SK-MEL-5 (cell line): ENCODE results near the gene ZDHHC11. TPM values are rescaled to one million over a fixed set of nuclear protein-coding genes. Genes with fewer than 3 reads are reported as not detected.
"Not testable (repeated sequence)": the region's sequence is repeated elsewhere in the genome, so short reads cannot be mapped to it uniquely, and the experiment has no call there.

ENCODE experiments used
- DNase-seq: peaks from one replicate; pipeline ENCODE4 v3.0.0-alpha.2; 2016; ENCODE audit warnings: low read depth, low spot score
- in situ Hi-C: cut with HindIII; loops from 2 replicates; pipeline ENCODE4 v1.10.0; 2016; ENCODE audit warnings: low sequenced_read_pairs, high pct_unique_total_duplicates, low pct_unique_long_range_greater_than_20kb
- total RNA-seq: library from RNA; depleted of rRNA; stranded (reverse); fragments of >200 nt; shearing (Covaris generic); gene quantifications from 2 replicates; pipeline ENCODE4 v1.2.3, GENCODE V29; 2014

ZDHHC11 gene
- total RNA-seq, 1 experiment from 2014 or later, result 15.7 TPM

DNA sequence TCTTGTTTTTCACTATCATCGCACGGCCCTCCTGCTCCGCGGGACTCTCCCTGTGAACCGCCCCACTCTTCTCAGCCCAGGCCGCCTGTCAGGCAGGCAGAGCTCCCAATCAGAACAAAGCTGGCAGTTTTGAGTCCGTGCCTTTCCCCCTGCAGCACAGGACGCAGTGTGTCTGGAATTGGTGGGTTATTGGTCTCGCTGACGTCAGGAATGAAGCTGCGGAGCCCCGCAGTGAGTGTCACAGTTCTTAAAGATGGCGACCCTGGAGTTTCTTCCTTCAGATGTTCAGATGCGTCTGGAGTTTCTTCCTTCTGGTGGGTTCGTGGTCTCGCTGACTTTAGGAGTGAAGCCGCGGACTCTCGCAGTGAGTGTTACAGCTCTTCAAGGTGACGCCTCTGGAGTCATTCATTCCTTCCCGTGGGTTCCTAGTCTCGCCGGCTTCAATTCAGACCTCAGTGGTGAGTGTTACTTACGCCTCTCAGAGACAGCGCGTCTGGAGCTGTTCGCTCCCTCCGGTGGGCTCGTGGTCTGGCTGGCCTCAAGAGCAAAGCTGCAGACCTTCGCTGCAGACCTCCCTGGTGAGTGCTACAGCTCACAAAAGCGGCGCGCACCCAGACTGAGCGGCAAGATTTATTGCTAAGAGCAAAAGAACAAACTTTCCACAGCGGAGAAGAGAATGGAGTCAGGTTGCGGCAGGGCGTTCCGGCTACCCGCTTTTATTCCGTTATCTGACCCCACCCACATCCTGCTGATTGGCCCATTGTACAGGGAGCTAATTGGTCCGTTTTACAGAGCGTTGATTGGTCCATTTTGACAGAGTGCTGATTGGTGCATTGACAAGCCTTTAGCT lies 73.7 kb downstream of the ZDHHC11 start:
- in situ Hi-C loops, result no loop called here

DNA sequence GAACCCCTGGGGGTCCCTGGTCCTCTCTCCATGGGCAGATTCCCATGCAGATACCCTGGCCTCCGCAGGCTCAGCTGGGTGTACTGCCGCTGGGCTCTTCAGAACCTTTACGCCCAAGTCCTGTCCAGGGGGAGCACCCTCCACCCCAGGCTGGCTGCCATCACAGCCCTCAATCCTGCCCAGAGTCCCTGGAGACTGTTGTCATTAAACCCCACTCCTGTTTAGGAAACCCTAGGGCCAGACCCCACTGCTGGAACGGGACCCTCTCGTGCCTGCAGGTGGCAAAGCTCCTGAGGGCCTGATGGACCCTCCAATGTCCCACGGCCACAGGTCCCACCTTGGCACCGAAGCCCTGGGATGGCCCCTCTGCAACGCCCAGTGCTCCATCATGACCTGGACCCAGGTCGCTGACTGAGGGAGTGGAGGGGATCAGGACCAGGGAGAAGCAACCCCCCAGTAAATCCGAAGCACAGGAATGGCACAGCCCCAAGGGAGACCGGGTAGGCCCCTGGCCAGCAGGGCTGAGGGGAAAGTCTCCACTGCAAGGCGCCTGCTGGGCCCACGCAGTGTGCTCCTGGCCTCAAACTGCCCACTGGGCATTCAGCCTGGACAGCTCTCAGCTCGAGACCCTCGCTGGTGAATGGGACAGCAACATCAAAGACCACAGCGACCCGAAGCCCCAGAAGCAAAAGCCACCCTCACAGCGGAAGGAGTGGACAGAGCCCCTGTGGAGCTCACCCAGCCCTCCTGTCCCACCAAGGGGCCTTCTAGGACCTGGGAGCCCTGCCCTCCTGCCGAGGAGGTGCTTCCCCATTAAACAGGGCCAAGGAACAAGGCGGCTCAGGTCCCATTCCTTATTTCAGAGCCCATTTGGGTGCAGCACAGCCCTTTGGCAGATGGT lies 74.6 kb downstream of the ZDHHC11 start:
- no peak for DNase-seq
- in situ Hi-C loops, result no loop called here

More for the DNA sequence above, 73.7 kb downstream of the ZDHHC11 start:
- DNase-seq, result no peak

DNA sequence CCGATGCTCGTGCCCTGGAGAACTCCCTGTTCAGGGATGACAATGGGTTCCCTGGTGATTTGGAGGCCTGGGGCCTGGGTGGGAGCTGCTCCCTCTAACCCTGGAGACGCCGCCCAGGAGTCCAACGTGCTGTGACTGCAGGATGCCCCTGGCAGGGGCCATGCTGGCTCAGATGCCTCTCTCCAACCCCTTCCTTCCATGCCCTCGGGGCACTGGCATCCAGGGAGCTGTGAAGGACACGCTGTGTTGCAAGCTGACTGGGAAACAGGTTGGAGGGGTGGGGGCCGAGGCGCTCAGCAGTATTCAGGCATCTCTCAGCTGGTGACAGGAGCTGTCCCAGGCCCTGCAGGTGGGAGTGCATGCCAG lies 75.2 kb downstream of the ZDHHC11 start:
- in situ Hi-C loops, DNase-seq: not testable (repeated sequence)

DNA sequence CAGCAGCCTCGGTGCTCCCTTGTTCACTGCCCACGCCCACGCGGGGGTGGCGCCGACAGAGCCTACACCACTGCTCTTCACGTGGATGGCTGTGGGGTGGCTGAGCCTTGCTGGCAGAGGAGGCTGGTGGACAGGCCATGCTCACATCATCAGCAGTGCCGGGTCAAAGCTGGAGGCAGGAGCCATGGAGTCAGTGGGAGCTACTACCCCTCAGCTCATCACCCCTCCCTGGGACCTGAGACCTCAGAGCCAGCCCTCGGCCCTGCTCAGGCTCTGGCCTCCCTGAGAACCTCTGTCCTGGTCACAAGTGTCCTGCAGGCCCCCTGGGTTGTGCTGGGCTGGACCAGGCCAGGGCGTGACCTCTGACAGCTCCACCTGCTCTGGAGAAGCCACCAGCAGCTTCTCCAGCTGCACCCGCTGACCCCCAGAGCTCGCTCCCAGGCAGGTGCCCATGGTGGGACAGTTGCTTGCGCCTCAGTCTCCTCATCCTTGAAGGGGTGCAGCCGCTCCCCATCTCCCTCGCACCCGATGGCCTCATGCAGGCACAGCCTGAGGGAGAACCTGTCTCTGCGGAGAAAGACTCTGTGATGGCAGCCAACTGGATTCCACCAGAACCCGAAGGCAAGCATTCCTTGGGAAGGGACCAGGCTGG lies 75.8 kb downstream of the ZDHHC11 start:
- in situ Hi-C loops, DNase-seq: not testable (repeated sequence)

DNA sequence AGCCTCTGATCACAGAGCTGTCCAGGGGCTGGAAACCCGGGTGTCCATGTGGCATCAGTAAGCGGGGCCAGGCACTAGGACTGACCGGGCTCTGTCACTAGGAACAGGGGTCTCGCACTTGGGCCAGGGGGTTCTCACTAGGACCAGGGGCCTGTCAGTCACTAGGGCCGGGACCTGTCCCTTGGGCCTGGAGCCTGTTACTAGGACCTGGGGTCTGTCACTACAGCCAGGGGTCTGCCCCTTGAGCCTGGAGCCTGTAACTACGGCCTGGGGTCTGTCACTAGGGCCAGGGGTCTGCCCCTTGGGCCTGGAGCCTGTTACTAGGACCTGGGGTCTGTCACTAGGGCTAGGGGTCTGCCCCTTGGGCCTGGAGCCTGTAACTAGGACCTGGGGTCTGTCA lies 76.5 kb downstream of the ZDHHC11 start:
- in situ Hi-C loops, DNase-seq: not testable (repeated sequence)

DNA sequence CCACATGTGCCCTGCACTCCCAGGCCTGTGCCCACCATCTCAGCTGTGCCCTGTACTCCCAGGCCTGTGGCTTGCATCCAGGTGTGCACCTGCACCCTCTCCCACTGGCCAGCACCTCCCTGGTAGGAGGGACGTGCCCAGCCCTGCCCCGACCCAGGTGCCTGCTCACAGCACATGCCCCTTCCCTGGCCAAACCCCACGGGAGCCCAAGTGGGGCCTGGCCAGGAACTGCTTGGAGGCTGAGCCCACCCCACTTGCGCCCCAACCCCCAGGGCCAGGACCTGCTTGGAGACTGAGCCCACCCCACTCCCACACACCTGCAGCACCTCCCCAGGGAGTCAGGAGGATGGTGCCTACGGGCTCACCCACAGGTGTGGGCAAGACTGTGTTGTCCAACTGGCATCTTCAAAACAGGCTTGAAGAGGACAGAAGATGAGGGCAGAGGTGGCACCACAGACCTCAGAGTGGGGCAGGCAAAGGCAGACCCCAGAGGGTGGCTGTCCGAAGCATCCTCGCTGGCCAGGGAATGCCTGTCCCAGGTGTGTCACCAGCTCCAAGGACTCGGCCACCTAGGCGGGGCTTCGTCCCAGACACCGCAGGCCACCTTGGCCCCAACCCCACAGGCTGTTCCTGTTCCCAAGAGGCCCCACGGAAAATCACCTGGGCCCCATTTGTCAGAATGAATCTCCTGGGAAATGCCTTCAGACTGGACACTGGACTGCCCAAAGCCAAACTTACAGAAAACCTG lies 77.1 kb downstream of the ZDHHC11 start:
- in situ Hi-C loops, result no loop called here
- no peak for DNase-seq

DNA sequence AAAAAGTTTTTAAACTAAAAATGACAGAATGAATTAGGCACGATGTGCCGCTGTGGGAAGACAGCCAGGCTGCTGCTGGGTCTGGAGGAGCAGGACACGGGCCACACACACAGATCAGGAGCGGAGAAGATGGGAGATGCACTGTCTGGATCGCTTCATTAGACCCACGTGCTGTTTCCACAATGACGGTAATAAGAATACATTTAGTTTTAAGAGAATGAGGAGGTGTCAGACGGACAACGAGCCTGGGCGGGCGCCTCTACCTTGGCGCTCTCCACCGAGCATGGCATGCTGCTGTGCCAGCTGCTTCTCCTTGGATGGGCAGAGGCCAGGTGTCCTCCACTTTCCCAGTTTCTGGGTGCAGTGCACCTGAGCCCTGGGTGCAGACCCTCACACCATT lies 77.9 kb downstream of the ZDHHC11 start:
- in situ Hi-C loops, DNase-seq: not testable (repeated sequence)

DNA sequence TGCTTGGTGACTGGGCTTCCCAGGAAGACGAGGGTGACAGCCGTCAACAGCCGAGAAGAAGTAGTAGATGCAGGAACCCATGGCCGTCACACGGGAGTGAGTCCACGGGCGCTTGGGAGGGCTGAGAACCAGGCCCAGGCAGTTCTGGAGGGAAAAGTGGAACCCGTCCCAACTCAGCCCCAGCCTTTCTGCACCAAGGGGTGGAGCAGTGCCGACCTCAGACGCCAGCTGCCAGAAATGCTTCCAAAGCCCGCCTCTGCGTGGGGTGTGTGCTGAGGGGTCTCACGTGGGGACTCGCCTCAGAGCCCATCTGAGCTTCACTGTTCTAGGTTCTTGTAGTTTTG lies 78.3 kb downstream of the ZDHHC11 start:
- in situ Hi-C loops, DNase-seq: not testable (repeated sequence)

DNA sequence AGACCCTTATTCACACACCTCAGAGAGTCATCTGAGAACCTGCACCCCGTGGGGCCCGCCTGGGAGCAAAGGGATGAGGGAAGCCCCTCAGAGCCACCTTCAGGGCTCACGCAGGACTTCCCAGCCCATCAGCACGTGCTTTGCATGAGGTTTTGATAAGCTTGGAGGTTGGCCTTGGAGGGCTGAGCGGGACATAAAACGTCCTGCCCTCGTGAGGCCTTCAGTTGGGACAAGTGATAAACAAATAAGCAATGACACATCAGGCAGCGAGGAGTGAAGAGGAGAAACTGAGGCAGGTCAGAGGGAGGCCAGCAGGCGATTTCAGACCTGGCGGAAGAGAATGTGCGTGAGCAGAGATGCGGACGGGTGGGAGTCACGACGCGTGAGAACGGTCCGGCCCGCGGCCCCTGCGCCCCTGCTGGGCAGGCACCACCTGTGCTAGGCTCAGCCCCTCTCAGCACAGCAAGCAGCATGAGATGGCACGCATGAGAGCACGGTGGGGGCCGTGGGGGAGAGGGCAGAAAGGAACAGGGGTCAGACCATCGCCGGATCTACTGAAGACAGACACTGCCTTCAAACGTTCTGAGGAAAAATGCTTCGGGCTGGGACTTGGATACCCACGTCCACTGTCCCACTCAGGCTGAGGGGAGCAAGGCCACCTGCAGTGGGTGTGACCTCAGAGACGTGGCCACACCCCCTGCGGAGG lies 78.8 kb downstream of the ZDHHC11 start:
- in situ Hi-C loops, DNase-seq: not testable (repeated sequence)

DNA sequence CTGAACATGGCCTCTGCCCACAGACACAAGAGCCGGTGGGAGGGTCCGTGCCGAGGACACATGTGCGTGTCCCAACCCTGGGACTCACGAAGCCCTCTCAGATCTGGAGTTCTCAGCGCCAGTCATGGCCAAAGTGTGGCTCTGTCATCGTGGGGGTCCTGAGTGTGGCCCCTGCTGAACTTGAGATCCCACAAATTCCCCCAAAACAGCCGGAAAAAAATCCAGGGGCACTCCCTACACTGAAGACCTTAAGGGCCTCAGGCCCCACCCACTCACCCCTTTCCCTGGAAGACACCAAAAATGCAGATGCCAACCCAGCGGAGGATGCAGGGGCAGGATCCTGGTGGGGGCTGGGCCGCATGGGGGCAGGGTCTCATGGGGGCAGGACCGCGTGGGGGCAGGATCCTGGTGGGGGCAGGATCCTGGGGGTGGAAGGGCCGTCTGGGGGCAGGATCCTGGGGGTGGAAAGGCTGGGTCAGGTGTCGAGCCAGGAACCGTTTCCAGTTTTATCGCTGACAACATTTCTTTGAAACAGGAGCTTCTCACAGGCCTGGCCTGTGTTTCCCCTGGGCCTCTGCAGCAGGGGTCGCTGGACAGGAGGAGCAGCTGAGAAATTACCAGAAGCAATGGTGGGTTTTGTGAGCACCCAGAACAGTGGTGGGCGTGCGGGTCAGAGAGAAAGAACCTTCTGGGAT lies 79.6 kb downstream of the ZDHHC11 start:
- in situ Hi-C loops, DNase-seq: not testable (repeated sequence)

DNA sequence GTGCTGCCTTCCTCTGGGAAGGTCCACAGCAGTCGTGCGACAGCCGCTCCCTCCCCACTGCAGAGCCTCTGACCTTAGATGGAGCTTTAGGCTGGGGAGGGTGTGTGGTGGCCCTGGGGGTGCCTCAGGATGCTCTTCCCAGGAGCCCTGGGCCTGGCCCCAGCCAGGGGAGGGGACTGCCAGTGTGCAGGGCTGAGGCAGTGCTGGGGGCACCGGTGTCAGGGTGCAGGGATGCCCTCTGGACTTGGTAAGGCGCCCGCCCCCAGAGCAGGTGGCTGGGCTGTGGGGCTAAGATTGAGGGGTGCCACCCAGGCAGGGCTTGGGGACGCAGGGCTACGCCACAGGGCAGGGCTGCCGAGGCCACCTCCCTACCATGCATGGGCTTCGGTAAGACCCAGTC lies 80.2 kb downstream of the ZDHHC11 start:
- DNase-seq, in situ Hi-C loops: not testable (repeated sequence)

DNA sequence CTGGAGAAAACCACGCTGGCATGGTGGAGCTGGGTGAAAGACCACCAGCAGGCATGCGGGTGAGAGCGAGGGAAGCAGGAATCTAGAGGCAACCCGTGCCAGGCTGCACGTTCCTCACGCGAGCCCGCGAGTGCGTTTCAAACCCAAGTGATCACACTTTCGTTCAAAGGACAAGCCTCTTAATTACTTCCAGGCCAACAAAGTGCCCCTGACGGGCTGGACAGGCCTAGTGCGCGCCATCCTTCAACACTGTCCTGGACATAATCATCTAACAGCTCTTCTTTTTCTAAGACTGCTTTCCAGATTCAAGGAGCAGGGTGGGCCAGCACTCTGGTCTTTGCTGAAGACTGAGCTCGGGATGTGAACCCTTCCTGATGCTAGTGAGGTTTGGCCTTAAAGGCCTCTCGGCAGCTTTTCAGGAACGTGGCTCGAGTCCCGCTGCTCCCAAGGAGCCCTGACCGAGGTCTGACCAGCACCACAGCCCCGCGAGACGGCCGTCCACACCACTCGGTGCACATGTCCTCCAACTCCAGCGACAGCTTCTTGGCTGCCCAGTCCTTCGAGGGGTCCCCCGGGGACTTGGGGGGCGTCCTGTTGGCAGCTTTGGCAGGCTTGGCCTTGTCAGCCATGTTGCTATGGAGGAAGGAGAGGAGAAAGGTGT lies 81.2 kb downstream of the ZDHHC11 start:
- DNase-seq, in situ Hi-C loops: not testable (repeated sequence)

DNA sequence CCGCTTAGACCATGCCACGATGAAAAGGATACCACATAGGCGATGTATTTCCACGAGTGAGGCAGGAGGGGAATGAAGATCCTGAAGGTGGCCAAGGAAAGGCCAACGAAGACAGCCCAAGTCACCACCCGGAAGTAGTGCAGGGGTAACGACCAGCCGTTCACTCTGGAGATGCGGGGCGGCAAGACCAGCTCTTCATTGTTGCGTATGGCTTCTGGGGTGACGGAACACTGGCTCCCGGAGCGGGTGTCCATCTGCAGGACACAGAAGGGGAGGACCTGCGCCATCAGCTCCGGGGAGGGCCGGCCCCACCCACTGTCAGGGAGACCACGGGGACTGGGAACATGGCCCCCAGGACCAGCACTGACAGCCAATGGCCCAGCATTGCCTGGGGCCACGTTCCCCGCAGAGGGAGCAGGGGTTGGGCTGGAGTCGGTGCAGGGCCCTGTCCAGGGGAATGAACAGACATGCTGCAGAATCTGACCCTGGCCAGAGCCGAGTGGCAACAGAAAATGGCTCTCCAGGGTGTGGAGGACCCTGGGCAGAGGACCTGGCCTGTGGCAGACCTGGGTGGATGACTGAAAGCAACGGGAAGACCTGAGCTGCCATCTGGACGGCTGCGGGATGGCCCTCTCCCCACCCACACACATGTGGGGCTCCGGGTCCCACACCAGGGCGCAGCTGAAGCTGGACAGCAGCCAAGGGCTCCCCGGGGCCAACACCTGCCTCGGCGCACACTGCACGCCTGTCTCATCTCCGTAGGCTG lies 83.9 kb downstream of the ZDHHC11 start:
- no peak for DNase-seq
- in situ Hi-C loops, result no loop called here

DNA sequence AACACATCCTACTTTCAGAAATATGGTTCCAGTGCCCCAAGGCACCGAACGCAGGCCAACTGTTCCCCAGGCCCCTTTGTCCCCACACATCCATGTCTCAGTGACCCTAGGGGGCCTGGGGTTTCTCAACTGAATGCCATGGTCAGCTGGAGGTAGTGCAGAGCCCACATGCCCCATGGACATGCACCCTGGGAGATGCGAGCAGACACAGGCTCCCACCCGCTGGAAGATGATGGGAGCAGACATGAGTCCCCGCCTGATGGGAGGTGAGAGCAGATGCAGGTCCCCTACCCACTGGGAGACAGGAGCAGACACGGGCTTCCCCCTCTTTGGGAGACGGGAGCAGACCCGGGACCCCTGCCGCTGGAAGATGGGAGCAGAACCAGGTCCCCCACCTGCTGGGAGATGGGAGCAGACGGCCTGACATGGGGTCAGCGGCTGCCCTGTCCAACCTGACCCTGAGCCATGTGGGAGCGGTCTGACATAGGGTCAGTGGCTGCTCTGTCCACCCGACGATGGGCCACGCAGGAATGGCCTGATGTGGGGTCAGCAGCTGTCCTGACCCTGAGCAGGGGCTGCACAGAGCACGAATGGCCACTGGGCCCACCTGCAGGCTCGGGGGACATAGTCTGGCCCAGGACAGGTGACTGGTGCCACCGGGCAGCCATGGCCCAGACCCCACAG lies 84.7 kb downstream of the ZDHHC11 start:
- in situ Hi-C loops, result no loop called here
- no peak for DNase-seq
